ENCODE measurements around the gene OR6K6.

Gene OR6K6

GRCh38 chr1:158724442-158724841 lies 30.1 kb upstream of the OR6K6 start:
- Histone ChIP-seq H2BK12ac (ENCODE audit: low read length) (no peak overlapping the region), H2BK120ac (ENCODE audit: insufficient read depth, low read length, poor library complexity) (no peak overlapping the region), H4K91ac (ENCODE audit: low read depth, low read length) (no peak overlapping the region), H3K79me1 (ENCODE audit: low read length) (no peaks in the 10 kb centered on the region), H3K27ac (ENCODE audit: low read depth, low read length) (no peak overlapping the region), H3K9me3 (ENCODE audit: insufficient read depth, low read depth, low read length) (no peaks in the 10 kb centered on the region), H4K12ac (ENCODE audit: low read depth, low read length) (no peak overlapping the region), H3K4me3 (ENCODE audit: low read depth, low read length) (no peak overlapping the region), H3K79me2 (ENCODE audit: control insufficient read depth, insufficient read depth, low read length, poor library complexity) (no peaks in the 10 kb centered on the region), H3K4me2 (ENCODE audit: low read length) (no peak overlapping the region), H2AK5ac (ENCODE audit: low read length) (no peak overlapping the region), H4K8ac (ENCODE audit: low read depth, low read length) (no peak overlapping the region), H3K4ac (ENCODE audit: low read depth, low read length) (no peak overlapping the region), H3K27me3 (ENCODE audit: insufficient read depth, low read length) (no peaks in the 10 kb centered on the region), H3K23ac (ENCODE audit: low read length) (no peak overlapping the region), H3K4me1 (ENCODE audit: control insufficient read depth in 1 of 2, insufficient read depth in 2 of 2, low read length in 2 of 2) (no peaks in the 10 kb centered on the region), H3K36me3 (ENCODE audit: control insufficient read depth in 1 of 2, insufficient read depth in 2 of 2, low read length in 2 of 2) (no peaks in the 10 kb centered on the region), H2BK5ac (ENCODE audit: low read depth, low read length, poor library complexity) (no peak overlapping the region), H3K14ac (ENCODE audit: low read length) (no peak overlapping the region), H2AFZ (ENCODE audit: insufficient read depth, low read length, poor library complexity) (no peak overlapping the region), H3K9ac (ENCODE audit: low read length) (no peak overlapping the region), H3K18ac (ENCODE audit: low read length) (no peak overlapping the region)
- WGBS (ENCODE audit: extremely low coverage, insufficient coverage, insufficient read length), result no CpG with 5 or more reads among the region's 5 CpGs
- no peak for DNase-seq

GRCh38 chr1:158728510-158729225 lies 25.9 kb upstream of the OR6K6 start:
- H3K4me2 ChIP-seq (ENCODE audit: low read length), result no peak overlapping the region
- no peaks in the 10 kb centered on the region for H3K27me3 ChIP-seq (ENCODE audit: insufficient read depth, low read length)
- no peak overlapping the region for H2BK5ac ChIP-seq (ENCODE audit: low read depth, low read length, poor library complexity)
- H3K9me3 ChIP-seq (ENCODE audit: insufficient read depth, low read depth, low read length), result no peaks in the 10 kb centered on the region
- H3K36me3 ChIP-seq (ENCODE audit: control insufficient read depth in 1 of 2, insufficient read depth in 2 of 2, low read length in 2 of 2), result no peaks in the 10 kb centered on the region
- H3K27ac ChIP-seq (ENCODE audit: low read depth, low read length), result no peak overlapping the region
- H3K18ac ChIP-seq (ENCODE audit: low read length), result no peak overlapping the region
- no peaks in the 10 kb centered on the region for H3K4me1 ChIP-seq (ENCODE audit: control insufficient read depth in 1 of 2, insufficient read depth in 2 of 2, low read length in 2 of 2)
- H3K79me2 ChIP-seq (ENCODE audit: control insufficient read depth, insufficient read depth, low read length, poor library complexity), result no peaks in the 10 kb centered on the region
- H3K79me1 ChIP-seq (ENCODE audit: low read length), result no peaks in the 10 kb centered on the region
- H2BK12ac ChIP-seq (ENCODE audit: low read length), result no peak overlapping the region
- no peak overlapping the region for H3K4me3 ChIP-seq (ENCODE audit: low read depth, low read length)
- WGBS (ENCODE audit: extremely low coverage, insufficient coverage, insufficient read length), result no CpG with 5 or more reads among the region's 3 CpGs
- H3K23ac ChIP-seq (ENCODE audit: low read length), result no peak overlapping the region
- H3K9ac ChIP-seq (ENCODE audit: low read length), result no peak overlapping the region
- H3K4ac ChIP-seq (ENCODE audit: low read depth, low read length), result no peak overlapping the region
- no peak for DNase-seq
- H3K14ac ChIP-seq (ENCODE audit: low read length), result no peak overlapping the region
- no peak overlapping the region for H4K91ac ChIP-seq (ENCODE audit: low read depth, low read length)
- H2BK120ac ChIP-seq (ENCODE audit: insufficient read depth, low read length, poor library complexity), result no peak overlapping the region
- H2AFZ ChIP-seq (ENCODE audit: insufficient read depth, low read length, poor library complexity), result no peak overlapping the region
- H2AK5ac ChIP-seq (ENCODE audit: low read length), result no peak overlapping the region
- no peak overlapping the region for H4K8ac ChIP-seq (ENCODE audit: low read depth, low read length)
- no peak overlapping the region for H4K12ac ChIP-seq (ENCODE audit: low read depth, low read length)

- Histone ChIP-seq H3K23ac (ENCODE audit: low read length) (no peak overlapping the region), H3K14ac (ENCODE audit: low read length) (no peak overlapping the region), H4K91ac (ENCODE audit: low read depth, low read length) (no peak overlapping the region), H3K79me1 (ENCODE audit: low read length) (no peaks in the 10 kb centered on the region), H3K4me1 (ENCODE audit: control insufficient read depth in 1 of 2, insufficient read depth in 2 of 2, low read length in 2 of 2) (no peaks in the 10 kb centered on the region), H4K8ac (ENCODE audit: low read depth, low read length) (no peak overlapping the region), H2AK5ac (ENCODE audit: low read length) (no peak overlapping the region), H2BK120ac (ENCODE audit: insufficient read depth, low read length, poor library complexity) (no peak overlapping the region), H2AFZ (ENCODE audit: insufficient read depth, low read length, poor library complexity) (no peak overlapping the region), H3K4me2 (ENCODE audit: low read length) (no peak overlapping the region), H3K9me3 (ENCODE audit: insufficient read depth, low read depth, low read length) (no peaks in the 10 kb centered on the region), H3K27me3 (ENCODE audit: insufficient read depth, low read length) (no peaks in the 10 kb centered on the region), H3K4ac (ENCODE audit: low read depth, low read length) (no peak overlapping the region), H2BK5ac (ENCODE audit: low read depth, low read length, poor library complexity) (no peak overlapping the region), H3K36me3 (ENCODE audit: control insufficient read depth in 1 of 2, insufficient read depth in 2 of 2, low read length in 2 of 2) (no peaks in the 10 kb centered on the region), H3K79me2 (ENCODE audit: control insufficient read depth, insufficient read depth, low read length, poor library complexity) (no peaks in the 10 kb centered on the region), H3K27ac (ENCODE audit: low read depth, low read length) (no peak overlapping the region), H2BK12ac (ENCODE audit: low read length) (no peak overlapping the region), H3K9ac (ENCODE audit: low read length) (no peak overlapping the region), H3K4me3 (ENCODE audit: low read depth, low read length) (no peak overlapping the region), H3K18ac (ENCODE audit: low read length) (no peak overlapping the region), H4K12ac (ENCODE audit: low read depth, low read length) (no peak overlapping the region)
- no peak for DNase-seq
- WGBS (ENCODE audit: extremely low coverage, insufficient coverage, insufficient read length), result no CpG with 5 or more reads among the region's 4 CpGs
These were observed 24.1 kb upstream of the OR6K6 start for GRCh38 chr1:158730453-158730852.

DNA sequence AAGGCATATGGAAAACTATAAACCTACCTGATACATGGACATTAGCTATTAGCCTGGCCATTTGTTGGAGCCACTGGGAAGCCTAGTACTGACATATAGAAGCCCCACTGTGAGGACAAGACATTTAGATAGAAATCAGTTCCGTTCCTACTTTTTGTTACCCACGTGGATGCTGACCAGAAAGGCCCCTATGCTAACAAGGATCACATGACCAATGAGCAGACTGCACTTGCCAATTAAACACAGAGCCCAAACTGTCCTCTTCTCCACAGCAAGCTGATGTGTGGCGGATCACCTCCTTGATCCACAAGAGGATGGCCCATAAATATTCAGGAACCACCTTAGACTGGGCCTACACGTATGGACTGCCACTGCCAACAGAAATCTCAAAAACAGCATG lies 22.8 kb upstream of the OR6K6 start:
- Histone ChIP-seq H3K4me1 (ENCODE audit: control insufficient read depth in 1 of 2, insufficient read depth in 2 of 2, low read length in 2 of 2) (no peaks in the 10 kb centered on the region), H2AFZ (ENCODE audit: insufficient read depth, low read length, poor library complexity) (no peak overlapping the region), H4K91ac (ENCODE audit: low read depth, low read length) (no peak overlapping the region), H2BK12ac (ENCODE audit: low read length) (no peak overlapping the region), H3K9ac (ENCODE audit: low read length) (no peak overlapping the region), H4K12ac (ENCODE audit: low read depth, low read length) (no peak overlapping the region), H2BK5ac (ENCODE audit: low read depth, low read length, poor library complexity) (no peak overlapping the region), H4K8ac (ENCODE audit: low read depth, low read length) (no peak overlapping the region), H3K9me3 (ENCODE audit: insufficient read depth, low read depth, low read length) (no peaks in the 10 kb centered on the region), H3K4ac (ENCODE audit: low read depth, low read length) (no peak overlapping the region), H3K4me3 (ENCODE audit: low read depth, low read length) (no peak overlapping the region), H3K79me1 (ENCODE audit: low read length) (no peaks in the 10 kb centered on the region), H2AK5ac (ENCODE audit: low read length) (no peak overlapping the region), H3K79me2 (ENCODE audit: control insufficient read depth, insufficient read depth, low read length, poor library complexity) (no peaks in the 10 kb centered on the region), H3K18ac (ENCODE audit: low read length) (no peak overlapping the region), H3K27me3 (ENCODE audit: insufficient read depth, low read length) (no peaks in the 10 kb centered on the region), H3K27ac (ENCODE audit: low read depth, low read length) (no peak overlapping the region), H3K36me3 (ENCODE audit: control insufficient read depth in 1 of 2, insufficient read depth in 2 of 2, low read length in 2 of 2) (no peaks in the 10 kb centered on the region), H3K23ac (ENCODE audit: low read length) (no peak overlapping the region), H2BK120ac (ENCODE audit: insufficient read depth, low read length, poor library complexity) (no peak overlapping the region), H3K14ac (ENCODE audit: low read length) (no peak overlapping the region), H3K4me2 (ENCODE audit: low read length) (no peak overlapping the region)
- no CpG with 5 or more reads among the region's 4 CpGs for whole genome bisulfite sequencing (ENCODE audit: extremely low coverage, insufficient coverage, insufficient read length)
- no peak for DNase-seq

Measured in trophoblast cell (in vitro differentiated cells and primary cell).